Psoas muscle (tissue), 8 donors: ENCODE data around the gene TRMT61A. TPM values are rescaled to one million over a fixed set of nuclear protein-coding genes. Genes with fewer than 3 reads are reported as not detected.

Experiments
- ATAC-seq, 4 donors: fragments of 200-7000 bp; cut with Tn5 transposase; one replicate each; pipeline ENCODE4 v1.9.1; 2020; ENCODE audit warnings: moderate library complexity in 3 of 4, mild to moderate bottlenecking in 2 of 4
- DNase-seq, 2 donors: peaks; one replicate each; pipeline ENCODE4 v3.0.0-alpha.2; 2020
- H3K27ac ChIP-seq: fragments of 200-600 bp; one replicate; pipeline ENCODE4 v1.8.0; 2022
- H3K27me3 ChIP-seq, 3 donors: fragments of 200-600 bp in 1 of 3; one replicate each; pipeline versions ENCODE4 v1.6.1 to v1.8.0; 2013 to 2022; ENCODE audit warnings: low read length in 2 of 3, mild to moderate bottlenecking in 2 of 3, moderate library complexity in 1 of 3; ENCODE audit not compliant: insufficient read depth in 3 of 3
- H3K36me3 ChIP-seq, 2 donors: fragments of 200-600 bp in 1 of 2; one replicate each; pipeline versions ENCODE4 v1.6.1 to v1.8.0; 2013 to 2022; ENCODE audit warnings: low read depth in 1 of 2, mild to moderate bottlenecking in 1 of 2, moderate library complexity in 1 of 2; ENCODE audit not compliant: insufficient read depth in 1 of 2
- H3K4me1 ChIP-seq: fragments of 200-600 bp; one replicate; pipeline ENCODE4 v1.8.0; 2022
- H3K4me3 ChIP-seq: fragments of 200-600 bp; one replicate; pipeline ENCODE4 v1.8.0; 2022; ENCODE audit warnings: mild to moderate bottlenecking
- H3K9me3 ChIP-seq: fragments of 200-600 bp; one replicate; pipeline ENCODE4 v1.8.0; 2022
- WGBS, 3 donors: extraction: QIAGEN DNeasy Blood & Tissue Kit; methylation state at CpG; one replicate each; pipeline versions ENCODE4 v1.1.6 to v1.1.7; 2013; 5-methylcytosine and 5-hydroxymethylcytosine counted together
- intact Hi-C, 2 donors: fragments of 100-400 bp; cut with DNase I; formaldehyde crosslinking; loops; one replicate each; pipeline versions ENCODE4 v1.11.0 to v1.14.2; 2022
- polyA plus RNA-seq, 3 donors: library from polyadenylated mRNA; stranded (reverse); fragments of 200-250 nt; gene quantifications; one replicate each; pipeline ENCODE4 v1.2.3, GENCODE V29; 2013
- total RNA-seq, 4 donors: library from RNA; stranded (reverse); fragmentation: NEBNext Ultra II Directional in 2 of 4; extraction: Animal tissue kit (Norgen Biotek cat#: 25700) in 2 of 4; gene quantifications; one replicate each; pipeline versions ENCODE4 v1.2.1 to v1.2.4, GENCODE V29; 2021 to 2023
- TF ChIP-seq, protein P1 (sequence below): fragments of 200-600 bp; IDR thresholded peaks from one replicate; pipeline ENCODE4 v1.8.0; 2022; ENCODE audit warnings: antibody characterized with exemption
- donor health status: healthy with polysubstance abuse.
- donor health status: DM: no; HTN: no; CAD: no; lungs with moderate emphysema.
- donor health status: Bipolar disorder and iron deficiency.
- donor health status: healthy.
- donor health status: DM: yes; HTN: yes; CAD: no.
- donor health status: DM: no; HTN: no; CAD: no.
- donor health status: DM: no; HTN: no; CAD: no.
- donor health status: DM: yes; HTN: yes; CAD: no.

The TRMT61A gene
- total and polyA plus RNA-seq, 7 donors = 6.5 to 29.5 (median 12.7) TPM

DNA sequence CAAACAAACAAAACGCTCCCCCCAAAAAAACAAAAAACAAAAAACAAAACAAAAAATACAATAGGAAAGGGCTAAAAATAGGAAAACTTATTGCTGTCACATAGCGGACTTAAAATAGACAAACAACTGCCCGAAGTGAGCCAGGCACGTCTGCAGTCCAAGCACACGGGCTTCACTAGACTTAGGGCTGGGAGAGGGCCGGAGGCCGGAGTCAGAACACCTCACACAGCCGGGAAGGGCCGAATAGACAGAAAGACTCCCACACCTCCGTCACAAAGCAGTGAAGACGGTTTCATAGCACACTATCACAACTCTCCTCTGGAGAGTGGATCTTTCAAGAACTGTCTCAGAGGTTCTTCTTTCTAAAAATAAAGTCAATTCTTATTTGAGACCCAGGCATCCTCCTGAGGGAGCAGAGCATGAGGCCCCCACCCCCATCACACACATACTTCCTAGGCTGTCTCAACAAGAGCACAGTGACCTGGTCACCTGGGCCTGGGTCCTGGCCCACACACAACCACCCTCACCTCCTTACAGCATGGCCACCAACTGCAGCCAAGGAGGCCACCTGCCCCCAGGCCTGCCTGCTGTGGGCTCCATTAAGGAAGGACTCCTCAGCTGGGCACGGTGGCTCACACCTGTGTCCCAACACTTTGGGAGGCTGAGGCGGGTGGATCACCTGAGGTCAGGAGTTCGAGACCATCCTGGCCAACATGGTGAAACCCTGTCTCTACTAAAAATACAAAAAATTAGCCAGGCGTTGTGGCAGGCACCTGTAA lies 26.8 kb downstream of the TRMT61A start:
- WGBS, 3 donors = 58 to 63% (median 61%) methylated on average over 15 of the region's 15 CpGs
- Histone ChIP-seq H3K27me3 (no peaks in the 10 kb centered on the region), H3K36me3 (peaks cover 0 to 19% of the 10 kb centered on the region in 2 donors), H3K4me3 (no peak overlapping the region), H3K27ac (peak overlapping the region; percentile 62), H3K4me1 (peaks cover 77% of the 10 kb centered on the region), H3K9me3 (no peaks in the 10 kb centered on the region)
- ATAC-seq (peak in 3 of 4 donors; percentile 30 to 39 (median 38)), DNase-seq (no peak)
- intact Hi-C loops = no loop called here
- TF ChIP-seq, protein P1, sequence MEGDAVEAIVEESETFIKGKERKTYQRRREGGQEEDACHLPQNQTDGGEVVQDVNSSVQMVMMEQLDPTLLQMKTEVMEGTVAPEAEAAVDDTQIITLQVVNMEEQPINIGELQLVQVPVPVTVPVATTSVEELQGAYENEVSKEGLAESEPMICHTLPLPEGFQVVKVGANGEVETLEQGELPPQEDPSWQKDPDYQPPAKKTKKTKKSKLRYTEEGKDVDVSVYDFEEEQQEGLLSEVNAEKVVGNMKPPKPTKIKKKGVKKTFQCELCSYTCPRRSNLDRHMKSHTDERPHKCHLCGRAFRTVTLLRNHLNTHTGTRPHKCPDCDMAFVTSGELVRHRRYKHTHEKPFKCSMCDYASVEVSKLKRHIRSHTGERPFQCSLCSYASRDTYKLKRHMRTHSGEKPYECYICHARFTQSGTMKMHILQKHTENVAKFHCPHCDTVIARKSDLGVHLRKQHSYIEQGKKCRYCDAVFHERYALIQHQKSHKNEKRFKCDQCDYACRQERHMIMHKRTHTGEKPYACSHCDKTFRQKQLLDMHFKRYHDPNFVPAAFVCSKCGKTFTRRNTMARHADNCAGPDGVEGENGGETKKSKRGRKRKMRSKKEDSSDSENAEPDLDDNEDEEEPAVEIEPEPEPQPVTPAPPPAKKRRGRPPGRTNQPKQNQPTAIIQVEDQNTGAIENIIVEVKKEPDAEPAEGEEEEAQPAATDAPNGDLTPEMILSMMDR = no peak

DNA sequence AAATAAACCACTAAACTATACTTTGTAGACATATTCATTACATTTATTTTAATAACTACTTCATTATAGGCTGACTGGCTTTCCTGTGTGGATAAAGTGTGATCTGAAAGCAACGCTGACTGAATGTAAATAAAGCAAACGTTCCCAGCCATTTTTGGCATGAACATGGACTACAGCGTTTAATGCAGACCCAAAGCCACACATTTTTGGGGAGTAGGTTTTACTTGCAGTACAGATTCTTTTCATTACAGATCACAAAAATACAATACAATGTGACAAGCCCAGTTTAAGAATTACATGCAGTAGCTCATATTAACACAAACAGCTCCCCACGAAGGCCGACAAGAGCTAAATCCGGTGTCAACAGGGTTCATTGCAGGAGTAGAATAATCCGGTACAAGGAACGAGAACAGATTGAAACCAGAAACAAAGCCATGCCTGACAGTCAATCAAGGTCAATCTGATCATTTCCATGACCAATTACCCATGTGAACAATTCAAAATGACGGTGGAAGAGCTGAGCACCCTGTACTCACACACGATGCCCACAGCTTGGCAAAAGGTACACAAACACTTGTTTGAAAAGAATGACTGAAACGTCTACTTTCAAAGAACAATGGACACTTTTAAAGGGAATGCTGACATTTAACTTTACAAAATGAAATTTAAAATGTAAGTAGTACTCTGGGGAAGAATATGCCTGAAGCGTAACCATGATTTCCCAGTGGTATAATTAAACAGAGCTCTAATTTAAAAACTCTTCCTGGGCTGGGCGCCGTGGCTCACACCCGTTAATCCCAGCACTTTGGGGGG lies 28.2 kb downstream of the TRMT61A start:
- intact Hi-C loops = no loop called here
- Histone ChIP-seq H3K4me3 (peak overlapping the region; percentile 9), H3K36me3 (peaks cover 0 to 20% of the 10 kb centered on the region in 2 donors), H3K27me3 (no peaks in the 10 kb centered on the region), H3K27ac (peak overlapping the region; percentile 72), H3K9me3 (no peaks in the 10 kb centered on the region), H3K4me1 (peaks cover 74% of the 10 kb centered on the region)
- WGBS, 3 donors = 41 to 51% (median 43%) methylated on average over 15 of the region's 15 CpGs
- TF ChIP-seq, protein P1 = no peak
- DNase-seq (no peak), ATAC-seq (no peak)

DNA sequence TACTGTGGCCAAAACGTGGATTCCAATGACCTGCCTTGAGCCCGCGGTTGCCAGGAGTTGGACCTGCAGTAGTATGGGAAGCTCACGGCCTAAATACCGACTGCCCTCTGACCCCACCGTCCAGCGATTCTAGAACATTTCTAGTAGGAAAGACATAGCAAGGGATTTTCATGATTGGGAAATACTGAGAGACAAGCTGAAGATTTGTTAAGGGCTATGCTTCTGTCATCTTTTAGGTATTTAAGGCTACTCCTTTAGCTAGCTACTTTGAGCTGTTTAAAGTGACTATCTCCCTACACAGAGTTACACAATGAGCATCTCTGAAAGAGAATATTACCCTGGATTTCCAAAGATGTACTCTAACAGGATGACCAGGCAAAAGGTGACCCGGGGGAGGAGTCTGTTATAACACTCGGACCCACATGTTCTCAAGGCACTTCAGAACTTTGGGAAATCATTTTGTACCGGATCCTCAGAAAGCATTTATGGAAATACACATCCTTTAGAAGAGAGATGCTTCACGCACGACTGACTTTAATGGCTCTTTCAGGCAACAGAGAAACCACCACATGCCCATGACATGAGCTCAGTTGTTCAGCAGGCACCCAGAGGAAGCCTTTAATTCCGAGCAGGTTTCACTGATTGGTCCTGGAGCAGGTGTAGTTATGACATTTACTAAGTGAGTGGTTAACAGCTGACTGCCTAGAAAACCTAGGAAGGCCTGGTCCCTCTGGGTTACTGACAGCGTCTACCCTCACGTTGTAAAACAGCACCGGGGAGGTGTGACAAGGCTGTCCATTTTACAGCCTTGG lies 29.3 kb downstream of the TRMT61A start:
- 65 to 72% (median 68%) methylated on average over 16 of the region's 16 CpGs for WGBS, 3 donors
- Histone ChIP-seq H3K4me1 (peaks cover 64% of the 10 kb centered on the region), H3K27me3 (no peaks in the 10 kb centered on the region), H3K27ac (peak overlapping the region; percentile 72), H3K4me3 (peak overlapping the region; percentile 7), H3K36me3 (peaks cover 0 to 20% of the 10 kb centered on the region in 2 donors), H3K9me3 (no peaks in the 10 kb centered on the region)
- ATAC-seq (peak; percentile 52 to 66 (median 56)), DNase-seq (no peak)
- intact Hi-C loops = no loop called here
- TF ChIP-seq, protein P1 = no peak

DNA sequence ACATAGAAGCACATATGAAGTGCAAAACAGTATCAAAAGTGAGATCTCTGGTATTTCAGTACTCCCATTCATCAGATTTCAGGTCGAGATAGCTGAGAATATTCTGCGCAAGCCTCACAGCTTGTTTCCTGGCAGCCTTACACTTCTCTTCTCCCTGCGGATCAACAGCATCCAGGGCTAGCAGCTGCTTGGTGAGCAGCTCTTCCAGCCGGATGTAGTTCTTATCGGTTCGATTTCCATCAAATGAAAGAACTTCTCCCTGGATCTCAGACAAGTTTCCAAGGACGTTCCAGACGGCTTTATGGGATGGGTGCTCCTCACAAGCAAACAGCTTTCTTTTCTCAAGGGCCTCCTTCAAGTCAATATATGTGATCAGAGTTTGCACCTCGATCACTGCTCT lies 30.8 kb downstream of the TRMT61A start:
- Histone ChIP-seq H3K27ac (peak overlapping the region; percentile 72), H3K4me1 (peaks cover 75% of the 10 kb centered on the region), H3K9me3 (no peaks in the 10 kb centered on the region), H3K36me3 (peaks cover 0 to 20% of the 10 kb centered on the region in 2 donors), H3K4me3 (no peak overlapping the region), H3K27me3 (no peaks in the 10 kb centered on the region)
- TF ChIP-seq, protein P1 = no peak
- WGBS, 3 donors = 38 to 45% (median 43%) methylated on average over 9 of the region's 9 CpGs
- intact Hi-C loops = loop anchor here in 1 of 2 donors (5.0 kb wide), 1 partner anchor 68 kb away; the partner anchor contains the start of gene KLC1
- ATAC-seq (no peak), DNase-seq (no peak)
